Right ventricle myocardium superior (tissue), 1 donor: Measurements from ENCODE around the gene HINT3. TPM values are rescaled to one million over a fixed set of nuclear protein-coding genes. Genes with fewer than 3 reads are reported as not detected.

ENCODE experiments used
- total RNA-seq: library from RNA; stranded (reverse); fragmentation: NEBNext Ultra II Directional; extraction: Animal tissue kit (Norgen Biotek cat#: 25700); gene quantifications from one replicate; pipeline ENCODE4 v1.2.1, GENCODE V29; 2021
- donor health status: DM: no; HTN: yes; CAD: no; lungs with severe emphysema.

HINT3 gene
- total RNA-seq, 1 donor from 2014 or later: 33.5 TPM

Other genes with a start within 250 kb of the HINT3 start
- gene HEY2, start 207.1 kb upstream of the HINT3 start, total RNA-seq: 60.6 TPM
- 12.7 TPM for gene NCOA7, start 165.8 kb upstream of the HINT3 start, total RNA-seq
- 13.5 TPM for gene TRMT11, start 29.8 kb downstream of the HINT3 start, total RNA-seq